ENCODE data around the gene PKD2L2.

DNA sequence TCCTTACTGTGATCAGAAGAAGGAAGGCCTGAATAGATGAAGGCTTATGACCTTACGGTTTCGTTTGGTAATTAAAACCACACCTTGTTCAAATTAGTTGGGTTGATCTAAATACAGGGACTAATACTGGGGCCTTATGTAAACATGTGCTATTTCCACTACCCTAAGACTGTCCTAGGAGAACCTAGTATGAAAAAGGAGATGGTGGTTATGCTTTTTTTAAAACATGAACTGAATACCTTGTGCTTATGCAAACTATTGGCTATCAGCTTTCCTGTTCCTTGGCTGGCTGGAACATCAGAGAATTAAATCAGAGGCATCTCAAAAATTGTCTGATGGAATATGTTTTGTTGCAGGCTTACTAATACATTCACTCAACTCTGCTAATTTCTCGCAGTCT lies 17.7 kb upstream of the PKD2L2 start:
- TF ChIP-seq RAD21 (conservative IDR thresholded peaks at IDR 0.05) (no peak), SMC3 (conservative IDR thresholded peaks at IDR 0.05; ENCODE audit: poor library complexity) (no peak), MXI1 (conservative IDR thresholded peaks at IDR 0.05; ENCODE audit: poor library complexity, severe bottlenecking) (no peak), EZH2 (IDR thresholded peaks at IDR 0.05; ENCODE audit: borderline replicate concordance, insufficient read depth, low read length, poor library complexity, severe bottlenecking) (no peak), POLR2AphosphoS5 (IDR thresholded peaks at IDR 0.05) (no peak)
- TF ChIP-seq, protein P1, sequence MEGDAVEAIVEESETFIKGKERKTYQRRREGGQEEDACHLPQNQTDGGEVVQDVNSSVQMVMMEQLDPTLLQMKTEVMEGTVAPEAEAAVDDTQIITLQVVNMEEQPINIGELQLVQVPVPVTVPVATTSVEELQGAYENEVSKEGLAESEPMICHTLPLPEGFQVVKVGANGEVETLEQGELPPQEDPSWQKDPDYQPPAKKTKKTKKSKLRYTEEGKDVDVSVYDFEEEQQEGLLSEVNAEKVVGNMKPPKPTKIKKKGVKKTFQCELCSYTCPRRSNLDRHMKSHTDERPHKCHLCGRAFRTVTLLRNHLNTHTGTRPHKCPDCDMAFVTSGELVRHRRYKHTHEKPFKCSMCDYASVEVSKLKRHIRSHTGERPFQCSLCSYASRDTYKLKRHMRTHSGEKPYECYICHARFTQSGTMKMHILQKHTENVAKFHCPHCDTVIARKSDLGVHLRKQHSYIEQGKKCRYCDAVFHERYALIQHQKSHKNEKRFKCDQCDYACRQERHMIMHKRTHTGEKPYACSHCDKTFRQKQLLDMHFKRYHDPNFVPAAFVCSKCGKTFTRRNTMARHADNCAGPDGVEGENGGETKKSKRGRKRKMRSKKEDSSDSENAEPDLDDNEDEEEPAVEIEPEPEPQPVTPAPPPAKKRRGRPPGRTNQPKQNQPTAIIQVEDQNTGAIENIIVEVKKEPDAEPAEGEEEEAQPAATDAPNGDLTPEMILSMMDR (IDR thresholded peaks at IDR 0.05; ENCODE audit: poor library complexity, severe bottlenecking) = no peak
- TF ChIP-seq, protein P2, sequence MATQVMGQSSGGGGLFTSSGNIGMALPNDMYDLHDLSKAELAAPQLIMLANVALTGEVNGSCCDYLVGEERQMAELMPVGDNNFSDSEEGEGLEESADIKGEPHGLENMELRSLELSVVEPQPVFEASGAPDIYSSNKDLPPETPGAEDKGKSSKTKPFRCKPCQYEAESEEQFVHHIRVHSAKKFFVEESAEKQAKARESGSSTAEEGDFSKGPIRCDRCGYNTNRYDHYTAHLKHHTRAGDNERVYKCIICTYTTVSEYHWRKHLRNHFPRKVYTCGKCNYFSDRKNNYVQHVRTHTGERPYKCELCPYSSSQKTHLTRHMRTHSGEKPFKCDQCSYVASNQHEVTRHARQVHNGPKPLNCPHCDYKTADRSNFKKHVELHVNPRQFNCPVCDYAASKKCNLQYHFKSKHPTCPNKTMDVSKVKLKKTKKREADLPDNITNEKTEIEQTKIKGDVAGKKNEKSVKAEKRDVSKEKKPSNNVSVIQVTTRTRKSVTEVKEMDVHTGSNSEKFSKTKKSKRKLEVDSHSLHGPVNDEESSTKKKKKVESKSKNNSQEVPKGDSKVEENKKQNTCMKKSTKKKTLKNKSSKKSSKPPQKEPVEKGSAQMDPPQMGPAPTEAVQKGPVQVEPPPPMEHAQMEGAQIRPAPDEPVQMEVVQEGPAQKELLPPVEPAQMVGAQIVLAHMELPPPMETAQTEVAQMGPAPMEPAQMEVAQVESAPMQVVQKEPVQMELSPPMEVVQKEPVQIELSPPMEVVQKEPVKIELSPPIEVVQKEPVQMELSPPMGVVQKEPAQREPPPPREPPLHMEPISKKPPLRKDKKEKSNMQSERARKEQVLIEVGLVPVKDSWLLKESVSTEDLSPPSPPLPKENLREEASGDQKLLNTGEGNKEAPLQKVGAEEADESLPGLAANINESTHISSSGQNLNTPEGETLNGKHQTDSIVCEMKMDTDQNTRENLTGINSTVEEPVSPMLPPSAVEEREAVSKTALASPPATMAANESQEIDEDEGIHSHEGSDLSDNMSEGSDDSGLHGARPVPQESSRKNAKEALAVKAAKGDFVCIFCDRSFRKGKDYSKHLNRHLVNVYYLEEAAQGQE (IDR thresholded peaks at IDR 0.05; ENCODE audit: borderline replicate concordance) = no peak

Data from neural cell (in vitro differentiated cells).